ENCODE data around the gene UGT2B17.
"Not testable (repeated sequence)": the region's sequence is repeated elsewhere in the genome, so short reads cannot be mapped to it uniquely, and the experiment has no call there.

UGT2B17 gene

DNA sequence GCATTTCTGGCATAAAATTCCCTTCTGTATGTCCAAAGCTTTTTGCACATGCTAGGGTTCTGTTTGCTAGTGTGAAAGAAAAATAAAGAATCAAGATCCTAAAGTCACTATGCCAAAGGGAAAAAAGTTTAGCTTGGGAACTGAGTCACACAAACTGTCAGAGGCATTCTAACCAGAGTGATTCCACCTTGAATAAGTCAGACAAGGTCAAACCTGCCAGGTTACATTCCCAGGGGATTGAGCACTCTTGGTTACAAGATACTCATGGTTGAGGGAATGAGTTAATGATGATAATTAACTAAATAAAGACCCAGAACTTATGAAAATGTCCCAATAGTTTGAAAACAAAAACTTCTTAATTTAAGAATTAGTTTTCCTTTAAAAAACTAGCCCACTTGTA lies 13.7 kb upstream of the UGT2B17 start:
- no peaks in the 10 kb centered on the region for H3K27me3 ChIP-seq
- no peaks in the 10 kb centered on the region for H3K36me3 ChIP-seq
- TF ChIP-seq, protein P1, sequence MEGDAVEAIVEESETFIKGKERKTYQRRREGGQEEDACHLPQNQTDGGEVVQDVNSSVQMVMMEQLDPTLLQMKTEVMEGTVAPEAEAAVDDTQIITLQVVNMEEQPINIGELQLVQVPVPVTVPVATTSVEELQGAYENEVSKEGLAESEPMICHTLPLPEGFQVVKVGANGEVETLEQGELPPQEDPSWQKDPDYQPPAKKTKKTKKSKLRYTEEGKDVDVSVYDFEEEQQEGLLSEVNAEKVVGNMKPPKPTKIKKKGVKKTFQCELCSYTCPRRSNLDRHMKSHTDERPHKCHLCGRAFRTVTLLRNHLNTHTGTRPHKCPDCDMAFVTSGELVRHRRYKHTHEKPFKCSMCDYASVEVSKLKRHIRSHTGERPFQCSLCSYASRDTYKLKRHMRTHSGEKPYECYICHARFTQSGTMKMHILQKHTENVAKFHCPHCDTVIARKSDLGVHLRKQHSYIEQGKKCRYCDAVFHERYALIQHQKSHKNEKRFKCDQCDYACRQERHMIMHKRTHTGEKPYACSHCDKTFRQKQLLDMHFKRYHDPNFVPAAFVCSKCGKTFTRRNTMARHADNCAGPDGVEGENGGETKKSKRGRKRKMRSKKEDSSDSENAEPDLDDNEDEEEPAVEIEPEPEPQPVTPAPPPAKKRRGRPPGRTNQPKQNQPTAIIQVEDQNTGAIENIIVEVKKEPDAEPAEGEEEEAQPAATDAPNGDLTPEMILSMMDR (IDR thresholded peaks at IDR 0.05; ENCODE audit: low read depth, low read length) = no peak
- no peak overlapping the region for H3K4me3 ChIP-seq (ENCODE audit: low read depth, low read length)
- DNase-seq = no peak
- H3K4me1 ChIP-seq = no peaks in the 10 kb centered on the region
- H3K9me3 ChIP-seq = no peaks in the 10 kb centered on the region

DNA sequence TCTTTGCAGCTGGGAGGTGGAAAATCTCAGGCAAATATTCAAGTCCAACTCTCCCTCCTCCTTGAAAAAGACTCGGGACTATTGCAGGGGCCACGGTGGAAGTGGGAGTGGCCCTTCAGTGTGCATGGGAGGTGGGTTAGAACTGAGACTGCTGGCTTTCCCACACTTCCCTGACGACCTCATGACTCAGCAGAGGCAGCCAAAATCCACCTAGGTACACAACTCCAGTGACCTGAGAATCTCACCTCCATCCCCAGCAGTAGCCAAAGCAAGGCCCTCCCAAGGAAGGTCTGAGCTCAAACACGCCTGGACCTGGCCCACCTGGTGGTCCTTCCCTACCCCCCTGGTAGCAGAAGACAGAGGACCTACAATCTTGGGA lies 6.2 kb upstream of the UGT2B17 start:
- TF ChIP-seq, protein P1 (IDR thresholded peaks at IDR 0.05; ENCODE audit: low read depth, low read length) = no peak

DNA sequence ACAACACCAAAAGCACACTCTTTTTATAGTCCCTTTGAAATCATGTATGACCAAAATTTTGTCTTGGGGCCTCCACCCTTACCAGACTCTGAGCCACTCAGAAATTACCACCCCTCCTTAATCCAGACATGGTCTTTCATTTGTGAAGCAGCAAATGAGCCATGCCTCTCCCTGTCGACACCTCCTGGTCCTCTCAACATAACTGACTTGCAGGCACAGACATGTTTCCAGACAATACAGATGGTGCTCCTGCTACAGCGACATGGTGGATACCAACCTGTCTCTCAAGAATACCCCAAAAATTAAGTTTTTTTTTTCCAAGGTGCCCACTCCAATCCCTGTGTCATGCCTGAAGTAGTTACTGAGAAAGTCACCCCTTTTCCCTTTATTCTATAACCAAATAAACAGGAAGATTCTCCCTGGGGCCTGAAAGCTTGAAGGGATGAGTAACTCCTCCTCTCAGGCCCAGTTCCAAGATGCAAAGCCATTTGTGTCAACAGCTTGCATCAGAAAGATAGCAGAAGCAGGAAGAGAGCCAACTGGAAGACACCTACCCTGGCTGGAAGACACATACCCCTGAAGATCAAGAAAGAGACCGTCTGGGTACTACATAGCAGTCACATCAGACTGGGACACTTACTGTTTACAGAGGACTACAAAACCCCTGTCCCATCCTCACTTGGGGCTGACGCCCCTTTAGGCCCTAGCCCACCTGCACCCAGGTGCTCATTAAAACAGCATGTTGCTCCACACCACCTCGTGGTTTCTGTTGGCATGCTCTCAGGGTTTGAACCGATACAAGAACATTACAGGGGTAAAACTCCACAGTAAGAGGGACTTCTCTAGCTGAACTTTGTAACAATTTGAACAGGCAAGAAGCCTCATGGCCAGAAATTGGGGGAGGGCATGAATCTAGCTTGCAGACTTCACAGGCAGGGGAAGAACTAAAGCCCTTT lies 5.5 kb upstream of the UGT2B17 start:
- no peaks in the 10 kb centered on the region for H3K4me1 ChIP-seq
- H3K36me3 ChIP-seq = no peaks in the 10 kb centered on the region
- TF ChIP-seq, protein P1 (IDR thresholded peaks at IDR 0.05; ENCODE audit: low read depth, low read length) = no peak
- H3K4me3 ChIP-seq (ENCODE audit: low read depth, low read length) = no peak overlapping the region
- no peaks in the 10 kb centered on the region for H3K27me3 ChIP-seq
- no peak for DNase-seq
- H3K9me3 ChIP-seq = no peaks in the 10 kb centered on the region

More for the DNA sequence above, 6.2 kb upstream of the UGT2B17 start:
- Histone ChIP-seq H3K4me3 (ENCODE audit: low read depth, low read length) (no peak overlapping the region), H3K9me3 (no peaks in the 10 kb centered on the region), H3K27me3 (no peaks in the 10 kb centered on the region), H3K4me1 (no peaks in the 10 kb centered on the region), H3K36me3 (no peaks in the 10 kb centered on the region)
- DNase-seq = no peak

DNA sequence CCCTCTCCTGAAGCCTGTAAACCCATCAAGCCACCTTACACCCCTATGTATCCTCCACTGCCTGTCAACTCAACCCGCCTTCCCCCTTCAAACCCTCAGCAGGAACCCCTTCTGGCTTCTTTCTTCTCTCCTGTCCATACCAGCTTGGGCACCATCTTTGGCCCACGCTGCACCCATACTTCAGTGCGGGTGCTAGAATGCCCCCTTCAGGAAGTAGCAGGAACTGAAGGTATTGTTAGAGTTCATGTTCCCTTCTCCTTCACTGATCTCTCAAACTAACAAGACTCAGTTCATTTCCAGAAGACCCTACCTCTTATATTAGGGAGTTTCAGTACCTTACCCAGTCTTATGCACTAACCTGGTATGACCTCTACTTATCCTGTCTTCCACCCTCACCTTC lies 1.5 kb upstream of the UGT2B17 start:
- Histone ChIP-seq H3K4me3 (ENCODE audit: low read depth, low read length) (no peak overlapping the region), H3K36me3 (no peaks in the 10 kb centered on the region), H3K27me3 (no peaks in the 10 kb centered on the region), H3K4me1 (no peaks in the 10 kb centered on the region), H3K9me3 (no peaks in the 10 kb centered on the region)
- TF ChIP-seq, protein P1 (IDR thresholded peaks at IDR 0.05; ENCODE audit: low read depth, low read length) = no peak
- no peak for DNase-seq

DNA sequence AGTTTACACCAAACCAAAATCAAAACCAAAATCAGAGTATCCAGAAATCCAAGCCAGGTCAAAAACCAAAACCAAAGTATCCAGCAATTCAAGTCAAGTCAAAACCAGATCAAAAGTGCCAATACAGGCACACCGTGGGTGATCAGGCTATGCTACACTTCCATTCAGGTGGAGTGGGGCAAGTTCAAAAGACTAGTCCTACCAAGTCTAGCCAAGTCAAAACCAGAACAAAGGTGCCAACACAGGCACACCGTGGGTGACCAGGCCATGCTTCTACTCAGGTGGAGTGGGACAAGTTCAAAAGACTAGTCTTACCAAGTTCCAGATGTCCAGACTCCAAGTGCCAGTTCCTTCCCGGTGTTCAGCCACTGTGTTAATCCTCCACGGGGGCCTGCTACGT lies 486 bp downstream of the UGT2B17 start:
- H3K9me3 ChIP-seq; DNase-seq; H3K36me3 ChIP-seq; H3K27me3 ChIP-seq; H3K4me1 ChIP-seq; H3K4me3 ChIP-seq (ENCODE audit: low read depth, low read length): not testable (repeated sequence)

DNA sequence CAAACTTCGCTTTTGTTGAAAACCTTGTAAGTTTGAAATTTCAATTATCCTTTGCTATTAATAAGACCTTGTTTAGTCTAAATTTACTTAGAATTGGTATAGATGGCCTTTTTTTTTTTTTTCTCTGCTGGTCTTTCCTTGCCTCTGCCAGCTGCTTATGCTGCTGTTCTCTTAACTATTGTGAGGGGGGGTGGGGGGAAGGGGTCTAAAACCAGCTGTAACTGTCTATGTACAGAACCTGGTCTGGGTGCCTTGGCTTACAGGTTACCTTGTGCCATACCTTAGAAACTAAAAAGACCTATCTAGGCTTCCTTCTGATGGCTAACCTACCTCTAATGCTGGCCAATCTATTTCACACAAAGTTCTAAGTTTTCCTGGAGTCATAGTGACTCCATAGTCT lies 1.0 kb downstream of the UGT2B17 start:
- no peaks in the 10 kb centered on the region for H3K27me3 ChIP-seq
- H3K4me3 ChIP-seq (ENCODE audit: low read depth, low read length) = no peak overlapping the region
- no peaks in the 10 kb centered on the region for H3K9me3 ChIP-seq
- DNase-seq = no peak
- TF ChIP-seq, protein P1 (IDR thresholded peaks at IDR 0.05; ENCODE audit: low read depth, low read length) = no peak
- H3K36me3 ChIP-seq = no peaks in the 10 kb centered on the region
- H3K4me1 ChIP-seq = no peaks in the 10 kb centered on the region

Data from BE2C (cell line).